22Rv1 (cell line): Measurements from ENCODE around the gene TNS1.

Experiments
- H3K27ac ChIP-seq: fragments of 450-650 bp; 2 replicates; pipeline ENCODE4 v1.5.1; 2017
- ZFX ChIP-seq: fragments of 450-650 bp; IDR thresholded peaks from 2 replicates; pipeline ENCODE4 v1.6.1; 2017; ENCODE audit warnings: antibody characterized with exemption, borderline replicate concordance
- TF ChIP-seq, protein P1 (sequence below): fragments of 450-650 bp; IDR thresholded peaks from 2 replicates; pipeline ENCODE4 v1.5.1; 2017; ENCODE audit warnings: mild to moderate bottlenecking

TNS1 gene

DNA sequence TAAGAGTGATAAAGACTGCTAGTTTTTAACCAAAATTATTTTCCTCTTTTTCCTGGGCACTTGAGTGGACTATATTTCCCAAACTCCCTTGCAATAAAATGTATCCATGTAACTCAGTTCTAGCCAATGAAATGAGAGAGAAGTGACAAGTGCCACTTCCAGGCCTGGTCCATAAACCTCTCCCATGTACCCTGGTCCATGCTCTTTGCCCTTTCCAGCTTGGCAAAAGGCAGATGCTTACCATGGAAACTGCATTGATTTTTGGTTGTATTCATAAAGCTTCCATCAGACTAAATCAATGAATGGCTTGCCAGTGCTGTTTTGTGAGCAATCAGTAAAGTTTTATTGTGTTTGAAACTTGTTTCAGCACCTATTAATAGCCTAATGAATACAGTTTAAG, 229.3 kb downstream of the TNS1 start:
- no peak overlapping the region for H3K27ac ChIP-seq
- TF ChIP-seq, protein P1, sequence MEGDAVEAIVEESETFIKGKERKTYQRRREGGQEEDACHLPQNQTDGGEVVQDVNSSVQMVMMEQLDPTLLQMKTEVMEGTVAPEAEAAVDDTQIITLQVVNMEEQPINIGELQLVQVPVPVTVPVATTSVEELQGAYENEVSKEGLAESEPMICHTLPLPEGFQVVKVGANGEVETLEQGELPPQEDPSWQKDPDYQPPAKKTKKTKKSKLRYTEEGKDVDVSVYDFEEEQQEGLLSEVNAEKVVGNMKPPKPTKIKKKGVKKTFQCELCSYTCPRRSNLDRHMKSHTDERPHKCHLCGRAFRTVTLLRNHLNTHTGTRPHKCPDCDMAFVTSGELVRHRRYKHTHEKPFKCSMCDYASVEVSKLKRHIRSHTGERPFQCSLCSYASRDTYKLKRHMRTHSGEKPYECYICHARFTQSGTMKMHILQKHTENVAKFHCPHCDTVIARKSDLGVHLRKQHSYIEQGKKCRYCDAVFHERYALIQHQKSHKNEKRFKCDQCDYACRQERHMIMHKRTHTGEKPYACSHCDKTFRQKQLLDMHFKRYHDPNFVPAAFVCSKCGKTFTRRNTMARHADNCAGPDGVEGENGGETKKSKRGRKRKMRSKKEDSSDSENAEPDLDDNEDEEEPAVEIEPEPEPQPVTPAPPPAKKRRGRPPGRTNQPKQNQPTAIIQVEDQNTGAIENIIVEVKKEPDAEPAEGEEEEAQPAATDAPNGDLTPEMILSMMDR = no peak
- TF ChIP-seq ZFX = no peak

DNA sequence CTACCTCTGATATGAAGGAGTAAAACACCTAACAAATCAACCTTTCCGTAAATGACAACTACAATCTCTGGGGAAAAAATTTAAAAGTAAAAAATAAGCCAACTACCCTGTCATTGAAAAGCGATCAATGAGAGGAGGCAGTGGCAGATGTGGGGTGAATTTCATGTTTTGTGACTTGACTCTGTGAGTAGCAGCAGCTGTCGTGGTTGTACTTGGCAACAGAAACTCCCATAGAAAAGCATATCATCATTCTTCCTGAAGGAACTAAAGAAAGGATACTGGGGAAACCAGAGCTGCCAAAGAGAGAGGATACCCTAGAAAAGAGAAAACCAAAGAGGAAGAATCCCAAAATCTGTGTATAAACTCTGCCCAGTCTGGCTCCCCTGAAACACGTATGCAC, 236.4 kb downstream of the TNS1 start:
- TF ChIP-seq ZFX = no peak
- TF ChIP-seq, protein P1 = no peak
- H3K27ac ChIP-seq = no peak overlapping the region

DNA sequence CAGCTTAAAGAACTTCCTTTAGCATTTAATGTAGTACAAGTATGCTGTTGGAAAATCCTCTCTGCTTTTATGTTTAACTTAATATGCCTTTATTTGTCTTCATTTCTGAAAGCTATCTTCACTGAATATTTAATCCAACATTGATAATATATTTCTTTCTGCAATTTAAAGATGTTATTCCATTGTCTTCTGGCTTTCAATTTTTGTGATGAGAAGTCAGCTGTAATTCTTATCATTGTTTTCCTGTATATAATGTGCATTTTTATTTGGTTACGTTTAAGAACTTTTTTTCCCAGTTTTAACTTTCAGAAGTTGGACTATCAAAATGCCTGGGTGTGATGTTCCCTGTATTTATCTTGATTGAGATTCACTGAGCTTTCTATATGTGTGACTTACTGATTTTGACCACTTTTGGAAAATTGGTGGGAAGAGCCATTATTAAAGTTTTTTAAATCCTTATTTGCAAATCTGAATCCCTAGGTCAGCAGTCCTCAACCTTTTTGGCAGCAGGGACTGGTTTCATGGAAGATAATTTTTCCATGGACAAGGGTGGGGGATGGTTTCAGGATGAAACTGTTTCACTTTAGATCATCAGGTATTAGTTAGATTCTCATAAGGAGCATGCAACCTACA, 241.0 kb downstream of the TNS1 start:
- TF ChIP-seq, protein P1 = no peak
- no peak overlapping the region for H3K27ac ChIP-seq

DNA sequence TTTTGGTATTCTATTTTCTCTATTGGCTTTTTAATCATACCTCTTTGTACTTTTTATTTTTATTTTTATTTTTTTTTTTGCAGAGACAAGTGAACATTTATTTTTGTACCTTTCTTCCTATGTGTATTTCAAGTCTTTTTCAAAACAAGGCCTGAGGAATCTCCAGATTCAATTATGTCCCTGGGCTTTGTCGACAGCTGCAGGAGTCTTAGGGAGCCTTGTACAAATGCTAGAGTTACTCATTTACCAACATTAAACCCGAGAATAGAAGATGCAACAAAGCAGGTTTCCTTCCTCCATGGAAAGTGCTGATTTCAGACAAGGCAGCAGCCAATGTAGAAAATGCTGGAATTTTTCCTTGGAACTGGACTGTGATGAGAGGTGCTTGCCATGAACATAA, 242.8 kb downstream of the TNS1 start:
- H3K27ac ChIP-seq = no peak overlapping the region
- TF ChIP-seq, protein P1 = no peak
- no peak for TF ChIP-seq ZFX

DNA sequence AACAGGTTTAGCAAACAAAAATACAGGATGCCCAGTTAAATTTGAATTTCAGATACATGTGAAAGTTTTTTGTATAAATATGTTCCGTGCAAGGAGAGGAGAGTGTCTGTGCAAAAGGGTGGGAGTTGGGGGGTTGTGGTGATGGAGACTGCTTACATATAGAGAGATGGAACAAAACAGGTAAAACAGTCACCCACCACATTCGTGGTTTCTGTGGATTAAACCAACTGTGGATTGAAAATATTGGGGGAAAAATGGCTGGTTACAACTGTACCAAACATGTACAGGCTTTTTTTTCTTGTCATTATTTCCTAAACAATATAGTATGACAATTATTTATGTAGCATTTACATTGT, 245.7 kb downstream of the TNS1 start:
- TF ChIP-seq, protein P1 = no peak
- no peak for TF ChIP-seq ZFX

DNA sequence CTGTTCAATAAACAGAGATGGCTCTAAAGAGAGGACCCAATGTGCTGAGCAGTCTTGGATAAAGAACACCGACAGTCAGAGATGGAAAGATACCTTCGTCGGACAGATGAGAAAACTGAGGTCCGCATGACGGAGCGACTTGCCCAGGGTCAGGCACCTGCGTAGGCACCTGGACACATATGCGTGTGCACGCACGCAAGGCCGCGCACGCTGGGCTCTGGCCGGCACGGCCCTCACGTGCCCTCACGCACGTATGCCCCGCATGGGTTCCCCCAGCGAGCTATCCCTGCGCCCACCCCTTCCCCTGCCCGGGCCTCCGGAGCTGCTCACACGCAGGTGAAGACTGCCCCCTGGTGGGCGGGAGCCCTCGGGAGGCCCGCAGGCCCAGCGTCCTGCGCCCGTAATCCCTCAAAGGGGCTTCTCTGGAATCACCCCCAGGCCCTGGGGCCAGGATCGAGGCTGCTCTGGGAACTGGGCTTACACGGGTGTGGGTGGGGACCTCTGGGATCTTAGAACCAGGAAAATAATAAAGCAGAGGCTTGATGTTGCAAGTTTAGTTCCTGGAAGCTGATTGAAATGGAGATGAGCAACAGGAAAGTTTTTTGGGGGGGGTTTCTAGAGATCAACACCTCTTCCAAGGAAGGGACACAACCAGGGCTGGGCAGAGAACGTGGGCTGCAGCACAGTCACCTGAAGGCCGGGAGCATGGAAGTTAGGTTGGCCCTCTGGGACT, 246.3 kb downstream of the TNS1 start:
- H3K27ac ChIP-seq = no peak overlapping the region
- TF ChIP-seq, protein P1 = peak; percentile 95
- no peak for TF ChIP-seq ZFX

More for the DNA sequence above, 245.7 kb downstream of the TNS1 start:
- no peak overlapping the region for H3K27ac ChIP-seq

DNA sequence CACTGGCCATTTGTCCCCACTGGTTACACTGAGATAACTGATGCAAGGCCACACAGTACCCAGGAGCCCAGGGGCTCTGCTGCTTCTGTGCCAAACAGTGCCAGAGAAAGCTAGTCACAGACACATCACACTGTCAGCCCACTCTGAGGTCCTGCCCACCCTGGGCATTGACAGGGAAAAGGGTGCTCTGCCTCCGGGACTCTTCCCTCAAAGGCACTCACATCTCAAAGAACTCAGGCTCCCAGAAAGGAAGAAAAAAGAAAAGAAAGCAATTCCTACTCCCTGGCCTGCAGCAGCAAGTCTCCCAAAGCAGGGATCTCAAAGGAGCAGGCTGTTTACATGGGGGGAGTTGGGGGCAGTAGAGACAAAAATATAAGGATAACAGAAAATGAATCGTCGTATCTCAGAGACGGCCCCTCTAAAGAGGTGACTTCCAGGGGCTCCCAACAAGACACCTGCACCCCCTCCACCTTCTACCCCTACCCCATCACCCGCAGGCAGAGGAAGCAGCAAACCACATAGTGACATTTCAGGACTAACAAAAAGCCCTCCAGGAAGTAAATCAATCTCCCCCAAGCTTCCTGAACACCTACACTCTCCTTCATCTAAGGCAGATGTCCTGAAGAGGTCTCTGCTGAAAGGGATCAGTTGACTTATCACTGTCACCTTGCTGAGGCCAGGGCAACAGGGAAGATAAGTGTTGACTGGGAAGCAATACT, 247.6 kb downstream of the TNS1 start:
- TF ChIP-seq, protein P1 = no peak
- TF ChIP-seq ZFX = no peak
- no peak overlapping the region for H3K27ac ChIP-seq
